Measurements from ENCODE around the gene RHBDD2.
"Not testable (repeated sequence)": the region's sequence is repeated elsewhere in the genome, so short reads cannot be mapped to it uniquely, and the experiment has no call there.

RHBDD2 gene

GRCh38 chr7:75889223-75889825, 10.5 kb downstream of the RHBDD2 start:
- no peak for DNase-seq

GRCh38 chr7:75889826-75890225, 11.0 kb downstream of the RHBDD2 start:
- no peak for DNase-seq

- DNase-seq, result not testable (repeated sequence)
Measured at GRCh38 chr7:75891237-75891636, 12.4 kb downstream of the RHBDD2 start.

- DNase-seq, result no peak
Measured at GRCh38 chr7:75891815-75892411, 13.1 kb downstream of the RHBDD2 start.

- DNase-seq, result no peak
Measured at GRCh38 chr7:75892634-75893272, 13.9 kb downstream of the RHBDD2 start.

- no peak for DNase-seq
Measured at GRCh38 chr7:75896803-75897327, 18.0 kb downstream of the RHBDD2 start.

GRCh38 chr7:75900617-75901315, 21.9 kb downstream of the RHBDD2 start:
- no peak for DNase-seq

GRCh38 chr7:75905785-75906604, 27.2 kb downstream of the RHBDD2 start:
- DNase-seq, result no peak

GRCh38 chr7:75906991-75907667, 28.3 kb downstream of the RHBDD2 start:
- DNase-seq, result no peak

GRCh38 chr7:75907668-75908039, 28.8 kb downstream of the RHBDD2 start:
- not testable (repeated sequence) for DNase-seq

- DNase-seq, result no peak
Measured at GRCh38 chr7:75909521-75910132, 30.8 kb downstream of the RHBDD2 start.

GRCh38 chr7:75911186-75911585, 32.4 kb downstream of the RHBDD2 start:
- not testable (repeated sequence) for DNase-seq

- no peak for DNase-seq
Measured at GRCh38 chr7:75913437-75913836, 34.6 kb downstream of the RHBDD2 start.

- no peak for DNase-seq
Measured at GRCh38 chr7:75914169-75914654, 35.4 kb downstream of the RHBDD2 start.

- DNase-seq, result peak; percentile 92
Measured at GRCh38 chr7:75914655-75915415, 36.0 kb downstream of the RHBDD2 start, which contains the start of gene POR. Gene POR (plus strand): TSS chr7:75915155. CDS start chr7:75954002, 38,847 bp downstream.

- no peak for DNase-seq
Measured at GRCh38 chr7:75915416-75916156, 36.8 kb downstream of the RHBDD2 start.

GRCh38 chr7:75916259-75916658, 37.4 kb downstream of the RHBDD2 start:
- DNase-seq, result no peak

GRCh38 chr7:75916685-75917634, 38.1 kb downstream of the RHBDD2 start:
- DNase-seq, result no peak

Data from GOT3 (cell line).